ENCODE results near the gene SZT2. TPM values are rescaled to one million over a fixed set of nuclear protein-coding genes. Genes with fewer than 3 reads are reported as not detected.
A peak's percentile ranks its signal among the peaks of the same experiment; 100 is the strongest.

Gene SZT2
- total and polyA plus RNA-seq, 2 donors (not counting 1 experiment from before 2014, with no cell fraction given): 7.1 to 26.9 TPM

GRCh38 chr1:43414634-43415223 lies 25.0 kb downstream of the SZT2 start:
- Histone ChIP-seq H3K4me1 (ENCODE audit: control insufficient read depth, extremely low read depth, insufficient read depth, low read length) (no peaks in the 10 kb centered on the region), H3K4me3 (replicated peaks in 1 of 4; ENCODE audit: control extremely low read depth in 1 of 4, insufficient read depth in 1 of 4, low read depth in 3 of 4, low read length in 4 of 4) (no peak overlapping the region), H3K4me2 (ENCODE audit: extremely low read depth, insufficient read depth, low read length) (no peak overlapping the region), H3K9ac (ENCODE audit: insufficient read depth, low read length) (no peak overlapping the region), H3K36me3 (ENCODE audit: control insufficient read depth, insufficient read depth, low read length) (peaks cover 15% of the 10 kb centered on the region), H3K27ac (ENCODE audit: insufficient read depth, low read length) (no peak overlapping the region), H3K27me3 (ENCODE audit: control insufficient read depth, insufficient read depth, low read length) (no peaks in the 10 kb centered on the region), H4K20me1 (ENCODE audit: control insufficient read depth, extremely low read depth, insufficient read depth, low read length) (no peaks in the 10 kb centered on the region), H3K79me2 (ENCODE audit: control insufficient read depth, insufficient read depth, low read length) (no peaks in the 10 kb centered on the region), H2AFZ (ENCODE audit: low read length) (no peak overlapping the region), H3K9me3 (ENCODE audit: control insufficient read depth, insufficient read depth, low read depth, low read length) (no peaks in the 10 kb centered on the region)
- peak; percentile 41 to 62 for DNase-seq (ENCODE audit: low read depth in 2 of 2)
- TF ChIP-seq, protein P1, sequence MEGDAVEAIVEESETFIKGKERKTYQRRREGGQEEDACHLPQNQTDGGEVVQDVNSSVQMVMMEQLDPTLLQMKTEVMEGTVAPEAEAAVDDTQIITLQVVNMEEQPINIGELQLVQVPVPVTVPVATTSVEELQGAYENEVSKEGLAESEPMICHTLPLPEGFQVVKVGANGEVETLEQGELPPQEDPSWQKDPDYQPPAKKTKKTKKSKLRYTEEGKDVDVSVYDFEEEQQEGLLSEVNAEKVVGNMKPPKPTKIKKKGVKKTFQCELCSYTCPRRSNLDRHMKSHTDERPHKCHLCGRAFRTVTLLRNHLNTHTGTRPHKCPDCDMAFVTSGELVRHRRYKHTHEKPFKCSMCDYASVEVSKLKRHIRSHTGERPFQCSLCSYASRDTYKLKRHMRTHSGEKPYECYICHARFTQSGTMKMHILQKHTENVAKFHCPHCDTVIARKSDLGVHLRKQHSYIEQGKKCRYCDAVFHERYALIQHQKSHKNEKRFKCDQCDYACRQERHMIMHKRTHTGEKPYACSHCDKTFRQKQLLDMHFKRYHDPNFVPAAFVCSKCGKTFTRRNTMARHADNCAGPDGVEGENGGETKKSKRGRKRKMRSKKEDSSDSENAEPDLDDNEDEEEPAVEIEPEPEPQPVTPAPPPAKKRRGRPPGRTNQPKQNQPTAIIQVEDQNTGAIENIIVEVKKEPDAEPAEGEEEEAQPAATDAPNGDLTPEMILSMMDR (conservative IDR thresholded peaks at IDR 0.05 in 1 of 2, IDR thresholded peaks at IDR 0.05 in 1 of 2; ENCODE audit: low read depth in 1 of 2, low read length in 2 of 2): peak; percentile 67 to 69
- no peak for TF ChIP-seq EZH2 (IDR thresholded peaks at IDR 0.05; ENCODE audit: low read length, missing control alignments)

GRCh38 chr1:43415901-43416300 lies 26.2 kb downstream of the SZT2 start:
- no peak overlapping the region for H3K27ac ChIP-seq (ENCODE audit: insufficient read depth, low read length)
- H3K4me2 ChIP-seq (ENCODE audit: extremely low read depth, insufficient read depth, low read length): no peak overlapping the region
- no peak for DNase-seq (ENCODE audit: low read depth in 2 of 2)
- H4K20me1 ChIP-seq (ENCODE audit: control insufficient read depth, extremely low read depth, insufficient read depth, low read length): no peaks in the 10 kb centered on the region
- no peak overlapping the region for H3K9ac ChIP-seq (ENCODE audit: insufficient read depth, low read length)
- no peaks in the 10 kb centered on the region for H3K27me3 ChIP-seq (ENCODE audit: control insufficient read depth, insufficient read depth, low read length)
- peaks cover 20% of the 10 kb centered on the region for H3K36me3 ChIP-seq (ENCODE audit: control insufficient read depth, insufficient read depth, low read length)
- H2AFZ ChIP-seq (ENCODE audit: low read length): no peak overlapping the region
- H3K9me3 ChIP-seq (ENCODE audit: control insufficient read depth, insufficient read depth, low read depth, low read length): no peaks in the 10 kb centered on the region
- no peaks in the 10 kb centered on the region for H3K79me2 ChIP-seq (ENCODE audit: control insufficient read depth, insufficient read depth, low read length)
- no peaks in the 10 kb centered on the region for H3K4me1 ChIP-seq (ENCODE audit: control insufficient read depth, extremely low read depth, insufficient read depth, low read length)
- TF ChIP-seq EZH2 (IDR thresholded peaks at IDR 0.05; ENCODE audit: low read length, missing control alignments): no peak
- TF ChIP-seq, protein P1 (conservative IDR thresholded peaks at IDR 0.05 in 1 of 2, IDR thresholded peaks at IDR 0.05 in 1 of 2; ENCODE audit: low read depth in 1 of 2, low read length in 2 of 2): no peak
- H3K4me3 ChIP-seq (replicated peaks in 1 of 4; ENCODE audit: control extremely low read depth in 1 of 4, insufficient read depth in 1 of 4, low read depth in 3 of 4, low read length in 4 of 4): no peak overlapping the region

GRCh38 chr1:43418858-43419257 lies 29.2 kb downstream of the SZT2 start:
- Histone ChIP-seq H3K79me2 (ENCODE audit: control insufficient read depth, insufficient read depth, low read length) (no peaks in the 10 kb centered on the region), H3K4me1 (ENCODE audit: control insufficient read depth, extremely low read depth, insufficient read depth, low read length) (no peaks in the 10 kb centered on the region), H3K36me3 (ENCODE audit: control insufficient read depth, insufficient read depth, low read length) (peaks cover 30% of the 10 kb centered on the region), H3K27me3 (ENCODE audit: control insufficient read depth, insufficient read depth, low read length) (no peaks in the 10 kb centered on the region), H3K9me3 (ENCODE audit: control insufficient read depth, insufficient read depth, low read depth, low read length) (no peaks in the 10 kb centered on the region), H3K27ac (ENCODE audit: insufficient read depth, low read length) (no peak overlapping the region), H4K20me1 (ENCODE audit: control insufficient read depth, extremely low read depth, insufficient read depth, low read length) (no peaks in the 10 kb centered on the region), H3K4me3 (replicated peaks in 1 of 4; ENCODE audit: control extremely low read depth in 1 of 4, insufficient read depth in 1 of 4, low read depth in 3 of 4, low read length in 4 of 4) (no peak overlapping the region), H2AFZ (ENCODE audit: low read length) (no peak overlapping the region), H3K9ac (ENCODE audit: insufficient read depth, low read length) (no peak overlapping the region), H3K4me2 (ENCODE audit: extremely low read depth, insufficient read depth, low read length) (no peak overlapping the region)
- no peak for TF ChIP-seq EZH2 (IDR thresholded peaks at IDR 0.05; ENCODE audit: low read length, missing control alignments)
- TF ChIP-seq, protein P1 (conservative IDR thresholded peaks at IDR 0.05 in 1 of 2, IDR thresholded peaks at IDR 0.05 in 1 of 2; ENCODE audit: low read depth in 1 of 2, low read length in 2 of 2): no peak
- no peak for DNase-seq (ENCODE audit: low read depth in 2 of 2)
